Stimulated activated CD8-positive, alpha-beta memory T cell treated with anti-CD3 and anti-CD28 coated beads, Interleukin-2, amount 100 ng/mL, for 48 hours (primary cell): Measurements from ENCODE around the gene HELZ.
"Not testable (repeated sequence)": the region's sequence is repeated elsewhere in the genome, so short reads cannot be mapped to it uniquely, and the experiment has no call there.

Source experiments
- DNase-seq, 2 donors: peaks; one replicate each; pipeline ENCODE4 v3.0.0-alpha.2; 2020; ENCODE audit warnings: low read depth in 2 of 2

HELZ gene

DNA sequence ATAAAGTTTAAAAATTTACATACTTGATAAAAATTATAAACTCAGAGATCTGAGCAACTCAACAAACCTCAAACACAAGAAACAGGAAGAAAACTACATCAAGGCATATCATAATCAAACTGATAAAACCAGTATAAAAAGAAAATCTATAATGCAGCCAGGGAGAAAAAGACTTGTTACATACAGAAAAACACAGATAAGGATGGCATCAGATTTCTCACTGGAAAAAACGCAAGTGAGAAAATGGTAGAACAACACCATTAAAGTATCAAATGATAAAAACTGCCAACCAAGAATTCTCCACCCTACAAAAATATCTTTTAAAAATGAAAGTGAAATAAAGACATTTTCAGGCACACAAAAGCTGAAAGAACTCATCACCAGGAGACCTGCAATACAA lies 129.6 kb downstream of the HELZ start:
- no peak for DNase-seq

DNA sequence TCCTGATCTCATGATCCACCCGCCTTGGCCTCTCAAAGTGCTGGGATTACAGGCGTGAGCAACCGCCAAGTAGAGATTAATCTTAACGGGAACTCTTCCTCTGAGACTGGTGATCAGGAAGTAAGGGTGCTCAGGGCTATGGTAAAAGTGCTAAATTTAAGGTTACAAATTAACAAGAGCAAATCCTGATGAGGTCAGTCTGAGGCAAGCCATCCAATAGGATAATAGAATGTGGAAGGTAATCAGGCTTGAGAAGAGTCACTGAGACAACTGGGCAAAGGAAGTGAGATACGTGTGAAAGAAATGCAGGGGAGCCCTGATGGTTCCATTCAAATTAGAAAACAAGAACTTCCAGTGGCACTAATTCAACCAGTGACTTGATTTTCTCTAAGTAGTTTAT lies 131.5 kb downstream of the HELZ start:
- DNase-seq: no peak

DNA sequence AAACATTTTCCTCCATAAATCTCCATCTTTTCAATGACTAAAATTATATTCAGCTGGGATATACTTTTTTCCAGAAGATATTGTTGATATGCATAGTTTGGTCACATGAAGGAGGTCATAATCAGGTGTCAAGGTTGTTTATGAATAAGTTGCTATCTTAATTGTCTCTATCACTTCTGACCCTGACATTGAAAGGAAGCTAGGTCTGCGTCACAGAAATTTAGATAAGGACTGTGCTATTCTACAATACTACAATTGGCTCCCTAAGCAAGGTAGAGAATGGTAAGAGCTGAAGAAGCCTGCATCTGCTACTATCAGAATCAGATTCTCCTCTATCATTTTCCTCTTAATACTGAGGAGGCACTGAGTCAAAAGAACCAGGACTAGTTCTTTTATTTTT lies 133.2 kb downstream of the HELZ start:
- DNase-seq: no peak

GRCh38 chr17:67111327-67111726 lies 133.7 kb downstream of the HELZ start:
- no peak for DNase-seq

GRCh38 chr17:67110619-67111018 lies 134.4 kb downstream of the HELZ start:
- no peak for DNase-seq

GRCh38 chr17:67109111-67109510 lies 135.9 kb downstream of the HELZ start:
- DNase-seq: no peak

DNA sequence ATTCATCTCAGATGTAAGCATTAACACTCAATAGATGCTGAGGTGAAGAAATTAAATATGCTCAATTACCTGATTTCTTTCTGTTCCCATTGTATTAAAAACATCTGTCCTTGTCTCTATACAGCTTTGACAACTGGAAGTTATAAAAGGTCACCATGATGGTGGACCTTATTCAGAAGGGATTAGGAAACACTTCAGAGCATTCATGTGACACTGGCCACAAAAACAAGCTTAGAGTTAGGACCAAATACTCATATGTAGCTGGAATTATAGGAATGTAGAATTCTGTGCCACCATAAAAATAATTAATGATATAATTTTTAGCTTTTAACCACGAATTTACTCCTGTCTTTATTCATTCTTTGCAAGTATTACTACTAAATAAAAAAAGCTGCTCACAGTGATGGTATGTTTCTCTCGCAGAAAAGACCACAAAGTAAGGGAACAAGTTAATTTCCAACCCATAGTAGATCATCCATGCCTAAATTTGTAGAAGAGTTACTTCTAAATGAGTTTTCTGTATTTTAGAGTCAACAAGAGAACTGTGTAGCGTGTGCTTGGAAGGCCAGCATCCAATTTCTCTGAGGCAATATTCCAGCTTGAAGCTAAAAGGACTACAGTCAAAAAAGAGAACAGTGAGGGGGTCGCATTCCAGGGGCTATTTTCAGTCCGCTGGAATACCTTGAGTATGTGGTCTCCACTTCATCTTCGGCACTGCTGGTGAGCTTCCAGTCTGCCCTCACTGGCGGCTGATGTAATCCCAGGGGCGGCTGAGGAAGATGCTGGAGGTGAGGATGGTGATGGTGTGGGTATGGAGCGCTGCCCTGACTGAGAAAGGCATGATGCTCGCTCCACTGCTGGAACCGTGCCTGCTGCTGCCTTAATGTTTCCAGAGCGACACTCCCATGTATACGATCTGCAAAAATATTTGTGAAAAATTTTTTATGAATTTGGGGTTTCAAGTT lies 136.9 kb downstream of the HELZ start:
- no peak for DNase-seq

DNA sequence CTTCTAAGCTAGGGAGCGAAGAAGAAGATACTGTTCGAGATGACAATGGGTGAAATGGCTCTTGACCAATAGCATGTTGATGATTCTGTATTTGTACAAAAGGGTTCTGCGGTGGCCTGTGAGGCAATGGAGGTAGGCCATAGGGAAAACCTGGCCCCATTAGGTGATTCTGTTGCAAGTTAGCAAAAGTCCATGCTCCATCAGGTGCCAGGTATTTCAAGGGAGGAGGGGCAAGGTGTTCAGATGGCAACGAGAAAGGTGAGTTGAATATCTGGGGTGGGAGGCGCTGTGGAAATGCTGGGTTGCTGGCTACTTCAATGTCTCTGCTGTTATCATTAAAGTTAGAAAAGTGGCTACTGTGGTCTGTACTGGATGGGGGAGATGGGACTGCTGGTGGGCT lies 137.8 kb downstream of the HELZ start:
- DNase-seq: no peak

GRCh38 chr17:67105213-67105612 lies 139.8 kb downstream of the HELZ start:
- DNase-seq: no peak

DNA sequence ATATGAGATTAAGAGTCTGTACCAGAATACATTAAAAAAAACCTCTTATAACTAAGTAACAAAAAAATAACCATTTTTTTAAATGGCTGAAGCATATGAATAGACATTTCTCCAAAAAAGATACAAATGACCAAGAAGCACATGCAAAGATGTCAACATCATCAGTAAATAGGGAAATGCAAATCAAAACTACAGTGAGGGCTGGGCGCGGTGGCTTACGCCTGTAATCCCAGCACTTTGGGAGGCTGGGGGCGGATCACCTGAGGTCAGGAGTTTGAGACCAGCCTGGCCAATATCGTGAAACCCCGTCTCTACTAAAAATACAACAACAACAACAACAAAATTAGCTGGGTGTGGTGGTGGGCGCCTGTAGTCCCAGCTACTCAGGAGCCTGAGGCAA lies 140.4 kb downstream of the HELZ start:
- DNase-seq: not testable (repeated sequence)

- no peak for DNase-seq
Observed at GRCh38 chr17:67098006-67098405, 147.0 kb downstream of the HELZ start.

- DNase-seq: no peak
Observed at GRCh38 chr17:67096609-67097008, 148.4 kb downstream of the HELZ start.

DNA sequence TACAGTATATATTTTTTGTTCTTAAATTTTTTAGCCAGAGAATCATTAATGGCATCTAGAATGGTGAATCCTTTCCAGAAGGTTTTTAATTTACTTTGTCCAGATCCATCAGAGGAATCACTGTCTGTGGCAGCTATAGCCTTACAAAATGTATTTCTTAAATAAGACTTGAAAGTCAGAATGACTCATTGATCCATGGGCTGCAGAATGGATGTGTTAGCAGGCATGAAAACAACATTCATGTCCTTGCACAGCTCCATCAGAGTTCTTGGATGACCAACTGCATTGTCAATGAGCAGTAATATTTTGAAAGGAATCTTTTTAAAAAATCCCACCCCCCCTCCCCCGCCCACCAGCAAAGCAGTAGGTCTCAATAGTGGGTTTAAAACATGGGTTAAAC lies 149.2 kb downstream of the HELZ start:
- no peak for DNase-seq

GRCh38 chr17:67095291-67095690 lies 149.7 kb downstream of the HELZ start:
- DNase-seq: not testable (repeated sequence)

GRCh38 chr17:67093348-67093747 lies 151.6 kb downstream of the HELZ start:
- no peak for DNase-seq

DNA sequence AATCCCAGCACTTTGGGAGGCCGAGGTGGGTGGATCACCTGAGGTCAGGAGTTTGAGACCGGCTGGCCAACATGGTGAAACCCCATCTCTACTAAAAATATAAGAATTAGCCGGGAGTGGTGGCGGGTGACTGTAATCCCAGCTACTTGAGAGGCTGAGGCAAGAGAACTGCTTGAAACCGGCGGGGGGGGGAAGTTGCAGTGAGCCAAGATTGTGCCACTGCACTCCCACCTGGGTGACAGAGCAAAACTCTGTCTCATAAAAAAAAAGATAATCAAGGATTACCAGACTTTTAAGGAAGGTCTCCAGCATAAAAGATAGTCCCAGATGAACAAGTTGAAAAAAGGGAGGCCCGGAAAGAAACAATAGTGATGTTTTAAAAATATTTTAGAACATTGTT lies 152.3 kb downstream of the HELZ start:
- not testable (repeated sequence) for DNase-seq

DNA sequence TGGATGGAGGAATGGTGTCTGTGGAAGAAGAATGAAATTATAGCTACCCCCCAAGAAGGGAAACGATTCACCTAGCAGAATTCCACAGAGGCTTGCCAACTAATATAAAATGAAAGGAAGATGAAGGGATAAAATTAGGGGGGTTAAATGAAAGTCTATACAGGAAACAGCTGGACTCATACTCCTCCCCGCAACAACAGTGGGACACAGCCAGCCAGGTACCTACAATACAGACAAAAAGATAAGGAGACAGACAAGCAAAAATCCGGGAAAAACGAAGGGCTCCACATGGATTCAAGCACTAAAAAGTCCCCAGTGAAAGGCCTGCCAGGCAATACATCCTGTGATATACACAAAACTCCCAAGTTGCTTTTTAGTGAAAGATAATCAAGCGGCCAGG lies 152.7 kb downstream of the HELZ start:
- DNase-seq: no peak

GRCh38 chr17:67090341-67090740 lies 154.7 kb downstream of the HELZ start:
- DNase-seq: no peak

- DNase-seq: no peak
Observed at GRCh38 chr17:67088639-67089038, 156.4 kb downstream of the HELZ start.

GRCh38 chr17:67085406-67085805 lies 159.6 kb downstream of the HELZ start:
- no peak for DNase-seq

DNA sequence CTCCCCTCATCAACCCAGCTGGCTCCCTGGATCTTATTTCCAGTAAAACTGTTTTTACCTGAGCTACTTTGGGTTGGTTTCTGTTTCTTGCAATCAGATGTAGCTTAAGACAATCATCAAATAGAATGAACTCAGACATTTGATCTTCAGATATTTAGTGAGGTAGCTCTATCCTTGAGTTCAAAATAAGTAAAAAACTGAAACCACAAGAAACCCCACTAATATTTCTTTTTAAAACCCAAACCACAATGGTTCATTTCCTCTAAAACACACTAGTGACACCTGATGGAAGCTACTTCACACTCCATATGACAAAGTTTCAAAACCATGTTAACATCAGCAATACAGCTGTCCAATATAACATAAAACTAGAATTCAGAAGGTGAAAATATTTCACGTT lies 162.9 kb downstream of the HELZ start:
- DNase-seq: no peak

GRCh38 chr17:67080804-67081203 lies 164.2 kb downstream of the HELZ start:
- no peak for DNase-seq

GRCh38 chr17:67079491-67079890 lies 165.5 kb downstream of the HELZ start:
- DNase-seq: no peak

DNA sequence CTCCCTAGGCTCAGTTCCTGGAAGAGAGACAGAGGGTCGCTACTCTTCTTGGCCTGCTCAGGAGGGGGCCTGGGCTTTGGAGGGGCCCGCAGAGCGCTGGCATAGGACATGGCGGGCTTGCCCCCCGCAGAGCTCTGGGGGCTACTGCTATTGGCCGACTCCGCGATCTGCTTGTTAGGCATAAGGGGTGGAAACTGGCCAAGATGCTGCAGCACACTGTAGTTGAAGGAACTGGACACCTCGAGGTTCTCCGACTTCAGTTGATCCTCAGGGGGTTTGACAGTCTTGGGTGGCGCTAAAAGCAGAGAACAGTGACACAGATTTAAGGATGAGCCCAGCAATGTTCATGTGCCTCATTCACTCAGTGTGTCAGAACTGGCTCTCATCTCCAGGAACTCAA lies 166.7 kb downstream of the HELZ start:
- no peak for DNase-seq
